ENCODE data around the gene UCP3.

Gene UCP3

DNA sequence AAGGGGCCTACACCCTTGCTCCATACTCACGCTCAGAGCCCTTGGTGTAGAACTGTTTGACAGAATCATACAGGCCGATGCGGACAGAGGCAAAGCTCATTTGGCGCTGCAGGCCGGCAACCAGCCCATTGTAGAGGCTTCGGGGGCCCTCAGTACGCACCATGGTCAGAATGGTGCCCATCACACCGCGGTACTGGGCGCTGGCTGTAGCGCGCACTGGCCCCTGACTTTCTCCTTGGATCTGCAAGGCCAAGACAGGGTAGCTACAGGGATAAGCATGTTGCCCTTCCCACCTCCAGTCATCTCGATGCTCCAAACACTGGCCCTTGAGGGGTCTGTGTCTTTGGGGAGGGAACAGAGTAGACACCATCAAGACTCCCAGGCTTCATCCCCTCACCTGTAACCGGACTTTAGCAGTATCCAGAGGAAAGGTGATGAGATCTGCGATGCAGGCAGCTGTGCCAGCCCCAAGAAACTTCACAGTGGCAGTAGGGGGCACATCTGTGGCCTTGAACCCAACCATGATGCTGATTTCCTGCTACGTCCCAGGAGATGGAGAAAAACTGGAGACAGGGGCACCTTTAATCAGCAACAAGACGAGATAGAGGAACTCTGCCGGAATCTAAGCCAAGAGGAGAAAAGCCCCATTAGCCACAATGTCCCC is 30.9 kb downstream of the UCP3 start:
- no peak for DNase-seq (ENCODE audit: low read depth)

DNA sequence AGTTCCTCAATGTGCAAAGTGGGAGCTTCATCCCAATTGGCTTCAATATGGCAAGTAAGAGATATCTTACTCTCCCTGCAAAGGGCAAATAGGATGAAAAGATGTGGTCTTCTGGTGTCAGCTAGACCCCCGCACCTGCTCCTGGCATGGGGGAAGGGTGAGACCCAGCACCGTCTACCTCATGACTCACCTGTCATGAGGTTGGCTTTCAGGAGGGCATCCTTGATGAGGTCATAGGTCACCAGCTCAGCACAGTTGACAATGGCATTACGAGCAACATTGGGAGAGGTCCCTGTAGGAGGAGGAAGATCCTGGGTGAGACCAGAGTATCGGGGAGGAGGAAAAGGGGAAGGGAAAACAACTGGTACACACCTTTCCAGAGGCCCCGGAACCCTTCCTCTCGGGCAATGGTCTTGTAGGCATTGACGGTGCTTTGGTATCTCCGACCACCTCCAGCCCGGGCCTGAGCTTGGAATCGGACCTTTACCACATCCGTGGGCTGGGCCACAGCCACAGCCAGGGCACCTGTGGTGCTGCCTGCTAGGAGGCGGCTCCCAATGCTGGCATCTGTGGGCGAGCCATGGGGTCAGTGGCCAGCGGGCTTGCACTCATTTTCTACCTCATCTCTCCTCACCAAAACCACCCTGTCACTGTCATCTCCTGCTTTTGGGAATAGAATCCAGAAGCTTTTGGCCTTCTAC is 32.3 kb downstream of the UCP3 start:
- no peak for DNase-seq (ENCODE audit: low read depth)

- DNase-seq (ENCODE audit: low read depth) = no peak
Observed at GRCh38 chr11:73975479-73975757, 33.5 kb downstream of the UCP3 start.

- no peak for DNase-seq (ENCODE audit: low read depth)
Observed at GRCh38 chr11:73974604-73975478, 34.0 kb downstream of the UCP3 start.

DNA sequence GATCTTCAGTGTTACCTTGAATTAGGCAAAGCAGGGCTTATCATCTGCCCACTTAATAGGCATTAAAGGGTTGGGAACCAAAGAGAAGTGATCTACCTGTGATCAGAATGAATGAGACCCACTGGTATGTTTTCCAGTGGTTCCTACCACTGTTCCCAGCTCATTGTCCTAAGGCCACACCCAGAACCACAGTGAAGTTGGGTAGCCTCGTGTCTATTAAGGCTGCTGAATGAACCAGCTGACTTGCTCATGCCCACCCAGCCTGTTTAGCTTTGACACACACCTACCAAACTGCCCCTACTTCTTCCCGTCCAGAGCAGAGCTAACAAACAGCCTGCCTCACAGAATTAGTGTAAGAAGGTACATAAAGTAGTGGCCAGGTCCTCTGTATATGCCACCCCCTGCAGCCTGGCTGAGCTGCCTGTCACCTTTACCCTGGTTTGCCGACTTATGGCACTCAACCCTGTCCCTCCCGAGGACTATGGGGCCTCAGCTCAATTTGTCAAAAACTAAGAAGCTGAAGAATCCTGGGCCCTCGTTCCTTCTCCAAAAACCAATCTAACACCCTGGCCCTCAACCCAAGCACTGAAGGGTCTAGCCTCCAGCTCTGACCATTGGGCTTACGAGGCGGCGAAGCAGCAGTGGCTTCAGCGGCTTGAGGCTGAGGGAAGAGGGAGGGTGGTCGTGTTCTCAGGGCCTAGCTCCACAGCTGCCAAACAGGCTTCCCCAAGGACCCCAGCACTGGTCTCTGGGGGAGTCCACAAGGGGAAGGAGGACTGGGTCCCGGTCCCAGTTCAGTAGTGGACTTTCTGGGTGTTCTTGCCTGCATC is 36.0 kb downstream of the UCP3 start:
- DNase-seq (ENCODE audit: low read depth) = no peak

DNA sequence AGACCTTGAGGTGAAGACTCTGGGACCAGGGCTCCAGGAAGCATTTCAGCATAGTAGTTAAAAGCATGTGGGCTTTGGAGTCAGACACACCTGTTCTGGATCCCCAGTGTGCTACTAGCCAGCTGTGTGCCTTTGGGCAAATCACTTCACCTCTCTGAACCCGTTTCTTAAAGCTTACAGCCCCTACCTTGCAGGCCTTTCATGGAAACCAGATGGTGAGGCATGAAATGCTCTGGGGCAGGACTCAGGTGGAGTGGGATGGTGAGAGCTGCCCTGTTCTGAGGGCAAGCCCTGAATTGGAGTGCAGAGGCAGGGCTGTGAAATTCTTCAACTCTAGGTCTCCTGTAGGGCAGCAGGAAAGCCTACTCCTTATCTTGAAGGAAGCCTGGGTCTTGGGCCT is 36.7 kb downstream of the UCP3 start:
- no peak for DNase-seq (ENCODE audit: low read depth)

GRCh38 chr11:73971175-73971719 is 37.6 kb downstream of the UCP3 start:
- no peak for DNase-seq (ENCODE audit: low read depth)

GRCh38 chr11:73969991-73970800 is 38.7 kb downstream of the UCP3 start:
- DNase-seq (ENCODE audit: low read depth) = no peak

DNA sequence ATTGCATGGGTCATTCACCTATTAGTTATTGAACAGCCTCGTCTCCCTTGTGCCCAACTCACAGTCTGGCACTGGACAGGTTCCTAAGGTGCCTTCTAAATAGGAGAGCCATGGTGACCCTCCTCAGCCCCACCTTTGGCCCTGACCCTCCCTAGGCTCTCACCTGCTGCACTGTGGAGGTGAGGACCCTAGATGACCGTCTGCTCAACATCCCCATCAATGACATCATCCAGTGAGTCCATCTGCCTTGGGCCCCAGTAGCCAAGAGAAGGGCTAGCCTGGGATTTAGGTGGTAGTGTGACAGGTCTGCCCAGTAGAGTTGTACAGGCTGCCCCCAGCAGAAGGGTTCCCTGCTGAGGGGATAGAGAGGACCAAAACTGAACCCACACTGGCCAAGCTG is 39.8 kb downstream of the UCP3 start:
- no peak for DNase-seq (ENCODE audit: low read depth)

DNA sequence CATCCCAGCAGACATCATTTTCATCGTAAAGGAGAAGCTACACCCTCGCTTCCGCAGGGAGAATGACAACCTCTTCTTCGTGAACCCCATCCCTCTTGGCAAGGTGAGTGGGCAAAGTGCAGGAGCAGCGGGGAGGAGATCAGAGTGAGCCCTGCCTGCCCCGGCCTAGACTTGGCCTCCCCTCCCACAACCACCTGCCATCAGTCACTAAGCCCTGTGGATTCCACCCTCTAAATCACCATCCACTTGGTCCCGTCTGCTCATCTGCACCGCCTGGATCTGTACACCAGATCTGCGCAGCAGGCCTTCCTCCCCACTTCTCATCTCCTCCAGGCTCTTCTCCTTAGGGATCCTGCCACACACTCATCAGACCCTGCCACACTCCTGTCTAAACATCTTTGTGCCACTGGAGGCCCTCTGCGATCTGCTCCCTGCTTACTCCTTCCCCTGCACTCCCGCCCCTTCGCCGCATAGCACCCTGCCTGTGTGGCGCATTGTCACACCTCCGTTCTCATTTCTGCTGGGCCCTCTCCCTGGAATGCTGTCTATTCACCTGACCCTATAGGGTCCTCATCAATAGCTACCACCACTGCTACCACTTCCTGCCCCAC is 40.4 kb downstream of the UCP3 start:
- no peak for DNase-seq (ENCODE audit: low read depth)

DNA sequence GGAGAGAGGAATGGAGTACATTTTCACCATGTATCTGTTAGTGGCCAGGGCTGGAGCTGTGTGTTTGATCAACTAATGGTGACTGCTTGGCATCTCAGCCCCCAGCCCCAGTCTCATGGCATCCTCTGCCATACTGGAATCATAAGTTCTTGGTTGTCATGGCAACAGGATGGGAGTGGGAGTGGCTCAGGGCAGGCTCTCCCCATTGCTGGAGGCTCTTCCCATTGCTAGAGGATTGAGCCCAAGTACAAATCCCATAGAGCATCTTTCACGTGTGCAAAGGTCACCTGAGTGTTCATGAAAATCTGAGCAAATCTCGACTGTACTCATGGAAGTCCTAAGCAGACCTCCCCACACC is 43.1 kb downstream of the UCP3 start:
- DNase-seq (ENCODE audit: low read depth) = no peak

DNA sequence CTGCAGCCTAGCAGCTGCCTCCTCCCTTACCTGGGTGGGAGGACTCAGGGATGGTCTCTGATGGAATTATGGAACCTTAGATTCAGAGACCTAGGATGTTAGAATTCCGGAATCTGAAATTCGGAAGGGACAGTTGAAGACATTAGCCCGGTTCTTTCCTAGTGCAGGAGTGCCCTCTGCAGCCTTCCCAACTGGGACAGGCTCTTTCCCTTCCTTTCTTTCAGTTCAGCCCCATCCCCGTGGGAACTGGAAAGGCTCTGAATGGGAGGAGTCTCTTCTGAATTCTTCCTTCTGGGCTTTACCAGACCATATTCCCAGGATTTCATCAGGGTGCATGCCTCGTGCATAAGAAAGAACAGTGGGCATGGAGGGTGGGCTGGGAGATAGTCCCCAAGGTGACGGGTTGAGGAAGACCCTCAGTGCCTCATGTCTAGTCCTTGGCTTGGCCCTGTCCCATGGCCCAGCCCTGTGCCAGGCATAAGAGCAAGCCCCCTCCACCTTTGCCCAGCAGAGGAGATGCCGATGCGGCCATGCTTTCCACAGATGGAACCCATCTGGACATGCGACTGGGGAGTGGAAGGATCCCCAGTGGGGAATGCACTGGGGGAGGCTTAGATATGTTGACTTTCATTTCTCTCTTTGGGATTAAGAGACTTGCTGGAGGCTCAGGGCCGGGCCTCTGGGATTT is 43.7 kb downstream of the UCP3 start:
- DNase-seq (ENCODE audit: low read depth) = no peak

DNA sequence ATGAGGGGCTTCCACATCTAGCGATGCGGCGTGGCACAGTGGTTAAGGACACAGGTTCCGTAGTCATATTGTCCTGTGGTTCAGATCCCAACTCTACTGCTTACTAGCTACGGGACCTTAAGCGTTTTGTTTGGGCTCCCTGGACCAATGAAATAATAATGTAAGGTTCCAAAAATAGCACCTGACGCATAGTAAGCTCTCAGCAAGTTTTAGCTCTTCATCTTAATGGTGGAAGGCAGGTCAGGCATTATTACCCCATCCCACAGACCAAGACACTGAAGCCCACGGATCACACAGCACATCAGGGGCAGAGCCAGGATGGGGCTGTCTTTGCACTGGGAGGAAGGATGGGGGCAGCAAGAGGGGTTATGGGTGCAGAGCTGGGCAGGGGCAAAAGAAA is 45.0 kb downstream of the UCP3 start:
- no peak for DNase-seq (ENCODE audit: low read depth)

DNA sequence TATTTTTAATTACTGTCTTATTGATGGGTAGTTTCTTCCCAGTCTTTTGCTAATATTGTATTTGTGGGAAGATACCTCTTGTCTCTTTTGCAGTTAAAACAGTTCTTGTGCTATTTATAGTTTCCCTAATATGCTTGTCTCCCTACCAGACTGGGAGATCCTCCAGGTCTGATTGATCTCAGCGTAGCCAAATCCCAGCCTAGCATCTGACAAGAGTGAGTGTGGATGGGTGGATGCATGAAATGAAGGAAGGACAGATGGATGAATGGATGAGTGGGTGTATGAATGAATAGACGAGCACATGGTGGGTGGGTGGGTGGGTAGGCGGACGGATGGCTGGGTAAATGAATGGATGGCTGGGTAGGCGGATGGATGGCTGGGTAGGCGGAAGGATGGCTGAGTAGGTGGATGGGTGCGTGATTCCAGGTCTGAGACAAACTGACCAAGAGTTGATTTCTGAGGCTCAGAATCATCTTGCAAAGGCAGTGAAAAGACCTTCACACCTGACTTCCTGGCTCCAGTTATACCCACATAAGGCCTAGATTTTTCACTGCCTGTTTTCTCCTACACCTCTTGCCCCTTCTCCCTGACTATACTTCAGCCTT is 46.7 kb downstream of the UCP3 start:
- no peak for DNase-seq (ENCODE audit: low read depth)

DNA sequence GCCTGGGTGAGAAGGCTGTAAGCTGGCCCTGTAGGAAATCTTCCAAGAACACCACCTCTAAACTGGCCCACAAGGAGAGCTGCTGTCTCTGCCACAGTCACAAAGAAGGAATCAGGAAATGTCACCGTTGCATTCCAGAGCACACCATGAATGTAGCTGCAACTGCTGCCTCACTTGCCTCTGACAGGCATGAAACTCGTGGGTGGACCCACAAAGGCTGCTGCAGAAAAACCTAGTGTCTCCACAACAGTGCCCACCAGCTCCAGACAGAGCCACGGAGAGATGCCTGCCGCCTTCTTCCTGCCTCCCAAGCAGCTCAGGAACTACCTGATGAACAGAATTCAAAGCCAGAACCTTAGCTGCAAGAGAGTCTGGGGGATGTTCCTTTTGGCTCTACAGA is 47.6 kb downstream of the UCP3 start:
- DNase-seq (ENCODE audit: low read depth) = no peak

DNA sequence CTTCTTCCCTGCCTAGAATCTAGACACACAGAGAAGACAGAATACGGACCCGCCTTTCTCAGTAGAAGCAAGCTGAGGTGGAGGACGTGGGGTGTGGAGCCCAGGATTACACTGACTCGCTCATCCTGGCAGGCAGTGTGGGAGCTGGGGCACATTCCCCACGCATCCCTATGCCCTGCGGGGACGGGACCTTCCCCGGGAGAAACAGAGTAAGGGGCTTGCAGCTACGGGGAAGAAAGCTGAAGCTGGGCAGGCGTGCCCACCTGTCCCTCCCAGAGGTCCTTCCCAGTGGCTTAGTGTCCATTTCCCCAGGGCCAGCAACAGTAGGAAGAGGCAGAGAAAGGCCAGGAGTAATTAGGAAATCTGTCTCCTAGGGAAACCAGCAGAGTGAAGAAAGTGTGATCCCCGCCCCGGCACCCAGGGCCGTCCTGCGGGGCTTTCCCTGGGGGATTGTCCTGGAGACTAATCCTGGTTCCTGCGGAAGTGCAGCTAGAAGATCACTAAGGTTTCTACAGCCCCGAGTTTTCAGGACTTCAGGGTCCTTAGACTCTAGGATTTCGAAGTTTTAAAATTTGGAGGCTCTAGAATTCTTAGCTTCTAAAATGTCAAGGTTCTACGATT is 50.3 kb downstream of the UCP3 start:
- DNase-seq (ENCODE audit: low read depth) = no peak

DNA sequence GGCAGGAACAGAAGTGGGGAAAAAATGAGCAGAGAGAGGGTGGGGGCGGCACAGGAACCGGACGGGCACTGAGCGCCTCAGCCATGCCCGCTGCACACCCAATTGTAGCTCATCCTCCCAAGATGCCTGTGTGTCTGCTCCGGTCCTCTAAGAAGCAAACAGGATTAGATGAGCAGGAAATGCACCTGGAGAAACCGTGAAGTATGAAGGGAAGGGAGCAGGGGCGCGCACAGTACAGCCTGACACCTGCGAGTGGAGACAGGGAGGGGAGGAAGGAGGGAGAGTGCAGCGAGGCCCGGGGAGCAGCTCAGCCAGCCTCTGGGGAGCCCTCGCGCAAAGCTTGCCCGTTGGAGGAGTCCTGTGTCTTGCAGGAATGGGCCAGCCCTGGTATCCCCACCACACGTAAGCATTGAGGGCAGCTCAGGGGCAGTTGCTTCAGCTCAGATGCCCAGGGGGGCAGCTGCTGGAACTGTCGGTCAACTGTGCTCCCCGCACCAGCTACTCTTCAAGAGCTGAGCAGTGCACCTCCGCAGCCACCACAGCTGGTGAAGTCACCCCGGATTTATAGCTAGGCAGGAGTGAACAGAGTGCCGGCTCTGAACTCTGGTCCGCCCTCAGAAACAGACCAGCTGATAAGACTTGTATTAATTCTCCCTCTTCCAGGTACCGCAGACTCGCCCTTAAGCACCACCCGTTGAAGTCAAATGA is 51.1 kb downstream of the UCP3 start:
- no peak for DNase-seq (ENCODE audit: low read depth)

GRCh38 chr11:73956876-73957653 is 51.8 kb downstream of the UCP3 start:
- DNase-seq (ENCODE audit: low read depth) = no peak
